PC-3 (cell line): ENCODE measurements around the gene NDUFS2.

Source experiments
- EZH2 ChIP-seq: fragments of 300-600 bp; sonication (generic); IDR thresholded peaks from one replicate; pipeline ENCODE4 v1.6.1; 2017; ENCODE audit warnings: antibody characterized with exemption, mild to moderate bottlenecking, low read length; ENCODE audit not compliant: unreplicated experiment
- EZH2phosphoT487 ChIP-seq: fragments of 300-600 bp; sonication (generic); IDR thresholded peaks from 2 replicates; pipeline ENCODE4 v1.6.1; 2018; ENCODE audit warnings: mild to moderate bottlenecking, antibody characterized with exemption, low read length, borderline replicate concordance
- TF ChIP-seq, protein P1 (sequence below): fragments of 300-600 bp; sonication (generic); conservative IDR thresholded peaks from 2 replicates; pipeline ENCODE4 v1.5.1; 2017; ENCODE audit warnings: antibody characterized with exemption, low read depth, mild to moderate bottlenecking, low read length

DNA sequence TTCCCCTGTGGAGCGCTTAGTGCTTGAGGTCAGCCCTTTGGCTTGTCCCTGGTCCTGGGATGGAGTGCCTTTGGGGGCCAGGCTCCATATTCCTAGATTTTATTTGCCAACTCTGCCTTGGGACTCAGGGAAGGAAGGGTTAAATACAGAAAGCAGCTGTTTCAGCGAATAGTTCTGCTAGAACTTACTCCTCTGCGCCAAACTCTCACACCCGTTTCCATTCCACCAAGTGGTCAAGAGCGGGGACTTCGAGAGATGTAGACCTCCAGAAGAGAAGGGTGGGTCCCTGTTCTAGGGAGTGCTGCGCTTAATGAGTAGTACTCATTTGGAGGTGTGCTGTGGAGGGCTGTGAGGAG is 23.0 kb downstream of the NDUFS2 start:
- TF ChIP-seq, protein P1, sequence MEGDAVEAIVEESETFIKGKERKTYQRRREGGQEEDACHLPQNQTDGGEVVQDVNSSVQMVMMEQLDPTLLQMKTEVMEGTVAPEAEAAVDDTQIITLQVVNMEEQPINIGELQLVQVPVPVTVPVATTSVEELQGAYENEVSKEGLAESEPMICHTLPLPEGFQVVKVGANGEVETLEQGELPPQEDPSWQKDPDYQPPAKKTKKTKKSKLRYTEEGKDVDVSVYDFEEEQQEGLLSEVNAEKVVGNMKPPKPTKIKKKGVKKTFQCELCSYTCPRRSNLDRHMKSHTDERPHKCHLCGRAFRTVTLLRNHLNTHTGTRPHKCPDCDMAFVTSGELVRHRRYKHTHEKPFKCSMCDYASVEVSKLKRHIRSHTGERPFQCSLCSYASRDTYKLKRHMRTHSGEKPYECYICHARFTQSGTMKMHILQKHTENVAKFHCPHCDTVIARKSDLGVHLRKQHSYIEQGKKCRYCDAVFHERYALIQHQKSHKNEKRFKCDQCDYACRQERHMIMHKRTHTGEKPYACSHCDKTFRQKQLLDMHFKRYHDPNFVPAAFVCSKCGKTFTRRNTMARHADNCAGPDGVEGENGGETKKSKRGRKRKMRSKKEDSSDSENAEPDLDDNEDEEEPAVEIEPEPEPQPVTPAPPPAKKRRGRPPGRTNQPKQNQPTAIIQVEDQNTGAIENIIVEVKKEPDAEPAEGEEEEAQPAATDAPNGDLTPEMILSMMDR = no peak
- TF ChIP-seq EZH2phosphoT487 = no peak
- TF ChIP-seq EZH2 = no peak
